Small intestine (tissue), 7 donors: Measurements from ENCODE around the gene CCL28. TPM values are rescaled to one million over a fixed set of nuclear protein-coding genes. Genes with fewer than 3 reads are reported as not detected.
"Not testable (repeated sequence)": the region's sequence is repeated elsewhere in the genome, so short reads cannot be mapped to it uniquely, and the experiment has no call there.

ENCODE experiments used
- DNase-seq, 2 donors: peaks; one replicate each; pipeline versions ENCODE4 v3.0.0 to v3.0.0-alpha.2; 2013
- FAIRE-seq: peaks from 2 replicates; lab custom pipeline; 2012; peaks lifted over from hg19 to GRCh38; lab: Jason Lieb, UNC
- H3K27ac ChIP-seq, 3 donors: one replicate each; pipeline ENCODE4 v1.5.1; 2013; ENCODE audit warnings: low read length in 2 of 3, mild to moderate bottlenecking in 2 of 3, control low read depth in 1 of 3, inconsistent platforms in 1 of 3, low read depth in 1 of 3, moderate library complexity in 1 of 3
- H3K27me3 ChIP-seq, 3 donors: one replicate each; pipeline ENCODE4 v1.6.1; 2013; ENCODE audit warnings: low read length in 3 of 3, inconsistent platforms in 1 of 3; ENCODE audit not compliant: control insufficient read depth in 3 of 3, insufficient read depth in 3 of 3
- H3K36me3 ChIP-seq, 3 donors: one replicate each; pipeline ENCODE4 v1.6.1; 2013; ENCODE audit warnings: low read length in 3 of 3, inconsistent platforms in 1 of 3, low read depth in 1 of 3, mild to moderate bottlenecking in 1 of 3, moderate library complexity in 1 of 3; ENCODE audit not compliant: control insufficient read depth in 3 of 3, insufficient read depth in 2 of 3
- H3K4me1 ChIP-seq, 3 donors: one replicate each; pipeline ENCODE4 v1.6.1; 2013; ENCODE audit warnings: low read length in 2 of 3, inconsistent platforms in 1 of 3, low read depth in 1 of 3, mild to moderate bottlenecking in 1 of 3, moderate library complexity in 1 of 3; ENCODE audit not compliant: control insufficient read depth in 3 of 3, insufficient read depth in 2 of 3
- H3K4me3 ChIP-seq, 3 donors: one replicate each; pipeline ENCODE4 v1.5.1; 2013; ENCODE audit warnings: low read length in 3 of 3, control low read depth in 1 of 3, inconsistent platforms in 1 of 3, low read depth in 1 of 3, mild to moderate bottlenecking in 1 of 3, moderate library complexity in 1 of 3
- H3K9me3 ChIP-seq, 2 donors: one replicate each; pipeline ENCODE4 v1.6.1; 2013; ENCODE audit warnings: low read depth in 1 of 2, low read length in 1 of 2; ENCODE audit not compliant: control insufficient read depth in 2 of 2, insufficient read depth in 1 of 2
- WGBS, 3 donors: extraction: QIAGEN DNeasy Blood & Tissue Kit; methylation state at CpG; one replicate each; pipeline ENCODE4 v1.1.7; 2013; 5-methylcytosine and 5-hydroxymethylcytosine counted together
- polyA plus RNA-seq, 4 donors: library from polyadenylated mRNA; stranded (reverse) in 3 of 4; unstranded in 1 of 4; fragments of 200-250 nt in 3 of 4; fragments of 120-200 nt in 1 of 4; gene quantifications; one replicate each; pipeline versions ENCODE4 v1.2.1 to v1.2.3, GENCODE V29; 2013
- donor health status: healthy with polysubstance abuse.
- donor health status: control.
- donor health status: control.
- donor health status: Bipolar disorder and iron deficiency.
- donor health status: healthy.

The CCL28 gene
- polyA plus RNA-seq, 4 donors = 3.2 to 20.4 (median 7.7) TPM

GRCh38 chr5:43429706-43430105 is 17.5 kb upstream of the CCL28 start:
- no peaks in the 10 kb centered on the region for H3K36me3 ChIP-seq
- FAIRE-seq (no peak), DNase-seq (no peak)
- H3K4me1 ChIP-seq = peaks cover 0 to 15% (median 0%) of the 10 kb centered on the region in 3 donors
- no peak overlapping the region for H3K4me3 ChIP-seq
- no peaks in the 10 kb centered on the region for H3K9me3 ChIP-seq
- 81 to 89% (median 85%) methylated on average over 2 of the region's 2 CpGs for WGBS, 3 donors
- H3K27me3 ChIP-seq = no peaks in the 10 kb centered on the region
- H3K27ac ChIP-seq = no peak overlapping the region

DNA sequence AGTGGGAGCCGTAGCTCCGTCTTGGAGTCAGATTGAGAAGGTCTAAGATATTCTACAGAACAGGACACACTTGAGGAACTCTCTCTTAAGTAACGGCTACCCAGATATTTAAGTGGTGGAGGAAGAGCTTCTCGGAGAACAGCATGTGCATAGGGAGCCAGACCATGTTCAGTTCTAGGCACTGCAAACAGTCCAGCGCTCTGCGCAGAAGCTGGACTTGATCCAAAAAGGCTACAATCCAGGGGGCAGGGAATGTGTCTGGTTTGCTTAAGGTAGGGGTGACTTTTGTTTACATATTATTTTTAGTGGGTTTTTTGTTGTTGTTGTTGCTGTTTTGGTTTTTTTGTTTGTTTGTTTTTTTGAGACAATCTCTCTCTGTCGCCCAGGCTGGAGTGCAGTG is 16.8 kb upstream of the CCL28 start:
- Histone ChIP-seq H3K9me3 (no peaks in the 10 kb centered on the region), H3K4me1 (peaks cover 0 to 15% (median 0%) of the 10 kb centered on the region in 3 donors), H3K27ac (no peak overlapping the region), H3K36me3 (no peaks in the 10 kb centered on the region), H3K4me3 (no peak overlapping the region), H3K27me3 (no peaks in the 10 kb centered on the region)
- WGBS, 3 donors = 90 to 96% (median 96%) methylated on average over 7 of the region's 7 CpGs
- no peak for DNase-seq
- FAIRE-seq = no peak

DNA sequence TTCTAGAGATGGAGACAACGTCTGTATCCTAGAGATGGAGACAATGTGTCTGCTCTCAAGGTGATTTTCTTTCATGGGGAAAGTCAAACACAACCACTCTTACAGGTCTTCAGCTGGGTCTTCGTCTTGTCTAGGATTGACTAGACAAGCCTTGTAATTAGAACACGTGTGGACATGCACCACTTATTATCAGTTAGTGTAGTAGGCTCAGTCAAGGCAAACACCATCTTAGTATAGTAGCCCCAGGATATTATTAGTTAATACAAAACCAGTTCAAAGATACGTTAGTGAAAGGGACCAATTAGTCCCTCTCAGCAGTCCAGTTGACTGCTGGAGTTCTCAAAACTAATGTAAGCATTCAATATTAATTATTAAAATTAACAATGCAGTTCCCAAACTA is 15.1 kb upstream of the CCL28 start:
- 79 to 84% (median 80%) methylated on average over 4 of the region's 4 CpGs for WGBS, 3 donors
- Histone ChIP-seq H3K27ac (no peak overlapping the region), H3K36me3 (no peaks in the 10 kb centered on the region), H3K27me3 (no peaks in the 10 kb centered on the region), H3K9me3 (no peaks in the 10 kb centered on the region), H3K4me1 (peaks cover 0 to 13% (median 0%) of the 10 kb centered on the region in 3 donors), H3K4me3 (no peak overlapping the region)
- DNase-seq (no peak), FAIRE-seq (no peak)

DNA sequence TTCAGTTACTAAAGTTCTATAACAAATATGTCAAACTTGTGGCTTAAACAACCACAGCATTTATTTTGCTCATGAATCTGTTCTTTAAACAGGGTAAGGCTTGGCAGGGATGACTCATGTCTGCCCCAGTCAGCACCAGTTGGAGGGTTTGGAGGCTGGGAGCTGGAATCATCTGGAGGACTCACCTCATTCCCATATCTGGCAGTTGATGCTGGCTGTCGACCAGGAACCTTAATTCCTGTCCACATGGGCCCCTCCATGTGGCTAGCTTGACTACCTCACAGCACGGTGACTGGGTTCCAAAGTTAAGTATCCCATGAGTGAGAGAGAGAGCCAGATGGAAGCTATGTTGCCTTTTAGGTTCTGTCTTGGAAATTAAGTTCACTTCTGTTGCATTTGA is 13.8 kb upstream of the CCL28 start:
- H3K4me3 ChIP-seq = no peak overlapping the region
- no peak overlapping the region for H3K27ac ChIP-seq
- whole genome bisulfite sequencing, 3 donors = 50 to 63% (median 63%) methylated on average over 2 of the region's 2 CpGs
- H3K36me3 ChIP-seq = no peaks in the 10 kb centered on the region
- peaks cover 0 to 17% (median 0%) of the 10 kb centered on the region in 3 donors for H3K4me1 ChIP-seq
- H3K9me3 ChIP-seq = no peaks in the 10 kb centered on the region
- FAIRE-seq = no peak
- no peak for DNase-seq
- H3K27me3 ChIP-seq = no peaks in the 10 kb centered on the region

DNA sequence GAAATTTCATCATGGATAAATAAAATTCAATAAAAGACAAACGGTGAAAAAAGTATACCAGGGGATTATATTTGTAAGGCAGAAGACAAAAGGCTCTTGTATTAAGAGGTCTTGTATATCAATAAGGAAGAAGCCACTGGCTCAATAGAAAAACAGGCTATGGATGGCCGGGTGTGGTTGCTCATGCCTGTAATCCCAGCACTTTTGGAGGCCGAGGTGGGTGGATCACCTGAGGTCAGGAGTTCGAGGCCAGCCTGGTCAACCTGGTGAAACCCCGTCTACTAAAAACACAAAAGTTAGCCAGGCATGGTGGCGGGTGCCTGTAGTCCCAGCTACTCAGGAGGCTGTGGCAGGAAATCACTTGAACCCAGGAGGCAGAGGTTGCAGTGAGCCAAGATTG is 10.9 kb upstream of the CCL28 start:
- not testable (repeated sequence) for H3K27me3 ChIP-seq, H3K27ac ChIP-seq, H3K36me3 ChIP-seq, FAIRE-seq, DNase-seq, H3K4me3 ChIP-seq, H3K9me3 ChIP-seq
- peaks cover 0 to 17% (median 0%) of the 10 kb centered on the region in 3 donors for H3K4me1 ChIP-seq
- WGBS, 3 donors = 31 to 69% (median 45%) methylated on average over 6 of the region's 6 CpGs

DNA sequence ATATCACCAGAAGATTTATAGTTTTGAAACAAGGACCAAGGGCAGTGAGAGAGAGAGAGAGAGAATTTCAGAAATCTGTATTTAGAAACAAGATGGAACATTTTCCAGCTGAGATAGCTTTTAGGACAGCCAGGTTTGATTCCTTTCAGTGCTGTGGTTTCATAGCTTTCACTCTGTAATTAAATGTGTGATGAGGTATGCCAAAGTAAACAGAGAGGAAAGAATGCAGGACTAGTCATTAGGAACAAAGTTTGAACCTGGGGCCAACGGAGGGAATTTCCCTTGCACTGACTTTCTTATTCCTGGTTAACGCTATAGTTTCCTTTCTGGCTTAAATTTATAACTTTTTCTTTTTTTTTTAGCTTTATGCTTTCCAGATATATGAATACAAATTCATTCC is 10.0 kb upstream of the CCL28 start:
- DNase-seq (peak; percentile 82 to 86), FAIRE-seq (peak; percentile 19)
- H3K4me3 ChIP-seq = no peak overlapping the region
- no peaks in the 10 kb centered on the region for H3K27me3 ChIP-seq
- H3K36me3 ChIP-seq = no peaks in the 10 kb centered on the region
- H3K27ac ChIP-seq = peak overlapping the region in 1 of 3 donors; percentile 66
- WGBS, 3 donors = 6 to 33% (median 22%) methylated on average over 2 of the region's 2 CpGs
- peaks cover 0 to 17% (median 0%) of the 10 kb centered on the region in 3 donors for H3K4me1 ChIP-seq
- no peaks in the 10 kb centered on the region for H3K9me3 ChIP-seq

- H3K4me3 ChIP-seq = no peak overlapping the region
- FAIRE-seq = no peak
- H3K27me3 ChIP-seq = no peaks in the 10 kb centered on the region
- peaks cover 0 to 20% (median 0%) of the 10 kb centered on the region in 3 donors for H3K4me1 ChIP-seq
- peak overlapping the region in 1 of 3 donors; percentile 66 for H3K27ac ChIP-seq
- H3K9me3 ChIP-seq = no peaks in the 10 kb centered on the region
- H3K36me3 ChIP-seq = no peaks in the 10 kb centered on the region
- no peak for DNase-seq
- WGBS, 3 donors = 68 to 84% (median 80%) methylated on average over 7 of the region's 7 CpGs
Measured at GRCh38 chr5:43421450-43422133, 9.4 kb upstream of the CCL28 start.

- no peak for DNase-seq
- FAIRE-seq = peak; percentile 70
- peaks cover 0 to 20% (median 0%) of the 10 kb centered on the region in 3 donors for H3K4me1 ChIP-seq
- H3K9me3 ChIP-seq = no peaks in the 10 kb centered on the region
- H3K27ac ChIP-seq = no peak overlapping the region
- no peaks in the 10 kb centered on the region for H3K36me3 ChIP-seq
- no peak overlapping the region for H3K4me3 ChIP-seq
- no peaks in the 10 kb centered on the region for H3K27me3 ChIP-seq
- WGBS, 3 donors = 73 to 88% (median 83%) methylated on average over 4 of the region's 4 CpGs
Measured at GRCh38 chr5:43420241-43420640, 8.1 kb upstream of the CCL28 start.
